B cell (primary cell): Measurements from ENCODE around the gene CMIP. TPM values are rescaled to one million over a fixed set of nuclear protein-coding genes. Genes with fewer than 3 reads are reported as not detected.

Experiments used
- ATAC-seq: fragments of 200-7000 bp; cut with Tn5 transposase; one replicate; pipeline ENCODE4 v1.10.0; 2021; ENCODE audit warnings: low read depth, mild to moderate bottlenecking, moderate number of reproducible peaks, moderate library complexity
- CTCF ChIA-PET: fragments of 350-600 bp; sonication (Branson Sonifier 250); formaldehyde crosslinking; loops from one replicate; lab custom pipeline; 2021; ENCODE audit warnings: antibody characterized with exemption, inconsistent platforms; lab: Charles Lee
- POLR2A ChIA-PET: fragments of 350-600 bp; sonication (Branson Sonifier 250); formaldehyde crosslinking; loops from one replicate; lab custom pipeline; 2021; ENCODE audit warnings: antibody characterized with exemption; lab: Charles Lee
- DNase-seq: peaks from one replicate; pipeline ENCODE4 v3.0.0; 2013
- H2AFZ ChIP-seq: 2 replicates; pipeline ENCODE4 v1.6.1; 2012; ENCODE audit warnings: mild to moderate bottlenecking, low read depth, low read length; ENCODE audit not compliant: insufficient read depth, poor library complexity, severe bottlenecking
- H3K27ac ChIP-seq, 2 donors: 1 replicate in 1 of 2; 2 replicates in 1 of 2; pipeline ENCODE4 v1.5.1; 2012 to 2013; ENCODE audit warnings: low read length in 2 of 2, mild to moderate bottlenecking in 2 of 2, moderate library complexity in 1 of 2
- H3K27me3 ChIP-seq, 4 experiments: fragments of 200-600 bp in 1 of 4; sonication (generic) in 1 of 4; replicated peaks in 1 of 4; 1 replicate in 2 of 4; 2 replicates in 2 of 4; pipeline versions ENCODE4 v1.6.1 to v1.7.0; 2013 to 2016; ENCODE audit warnings: low read length in 3 of 4, mild to moderate bottlenecking in 2 of 4, mixed read lengths in 1 of 4, moderate library complexity in 1 of 4; ENCODE audit not compliant: insufficient read depth in 4 of 4, control insufficient read depth in 3 of 4; ENCODE audit errors: control extremely low read depth in 1 of 4
- H3K36me3 ChIP-seq, 2 experiments: replicated peaks in 1 of 2; 1 replicate in 1 of 2; 2 replicates in 1 of 2; pipeline versions ENCODE4 v1.6.1 to v1.7.1; 2013; ENCODE audit warnings: low read length in 1 of 2; ENCODE audit not compliant: insufficient read depth in 2 of 2, control insufficient read depth in 1 of 2; ENCODE audit errors: control extremely low read depth in 1 of 2, extremely low read depth in 1 of 2
- H3K4me1 ChIP-seq, 2 donors: fragments of 200-600 bp in 1 of 2; sonication (generic) in 1 of 2; 1 replicate in 1 of 2; 2 replicates in 1 of 2; pipeline versions ENCODE4 v1.5.1 to v1.6.1; 2013 to 2017; ENCODE audit warnings: low read length in 2 of 2; ENCODE audit not compliant: control insufficient read depth in 2 of 2, insufficient read depth in 2 of 2
- H3K4me2 ChIP-seq: replicated peaks from 2 replicates; pipeline ENCODE3; 2012; ENCODE audit warnings: mild to moderate bottlenecking, low read depth, low read length; ENCODE audit not compliant: poor library complexity, severe bottlenecking
- H3K4me3 ChIP-seq, 5 experiments: fragments of 200-600 bp in 1 of 5; sonication (generic) in 1 of 5; 1 replicate in 3 of 5; 2 replicates in 2 of 5; pipeline versions ENCODE4 v1.5.1 to v1.7.0; 2011 to 2016; ENCODE audit warnings: low read length in 4 of 5, mild to moderate bottlenecking in 4 of 5, low read depth in 2 of 5, control low read depth in 1 of 5, moderate library complexity in 1 of 5; ENCODE audit not compliant: insufficient read depth in 1 of 5; ENCODE audit errors: control extremely low read depth in 1 of 5, extremely low read depth in 1 of 5
- H3K79me2 ChIP-seq: fragments of 200-600 bp; sonication (generic); one replicate; pipeline ENCODE4 v1.6.0; 2016; ENCODE audit warnings: low read length; ENCODE audit not compliant: control insufficient read depth, insufficient read depth
- H3K9ac ChIP-seq: fragments of 200-600 bp; sonication (generic); 2 replicates; pipeline ENCODE4 v1.6.1; 2017; ENCODE audit warnings: mild to moderate bottlenecking, low read length, moderate library complexity
- H3K9me3 ChIP-seq, 3 donors: one replicate each; pipeline versions ENCODE4 v1.6.1 to v1.7.1; 2013; ENCODE audit warnings: low read length in 2 of 3; ENCODE audit not compliant: control insufficient read depth in 2 of 3, insufficient read depth in 1 of 3; ENCODE audit errors: control extremely low read depth in 1 of 3
- H4K20me1 ChIP-seq: 2 replicates; pipeline ENCODE4 v1.6.0; 2012; ENCODE audit warnings: mild to moderate bottlenecking, low read length; ENCODE audit not compliant: insufficient read depth, control insufficient read depth, poor library complexity, severe bottlenecking
- H3K27ac Mint-ChIP-seq: one replicate; pipeline ENCODE4 v1.8.0; 2021; ENCODE audit warnings: mixed read lengths
- H3K27me3 Mint-ChIP-seq: one replicate; pipeline ENCODE4 v1.8.0; 2021; ENCODE audit warnings: mixed read lengths
- H3K4me1 Mint-ChIP-seq: one replicate; pipeline ENCODE4 v1.8.0; 2021; ENCODE audit warnings: mixed read lengths
- H3K4me3 Mint-ChIP-seq: one replicate; pipeline ENCODE4 v1.8.0; 2021; ENCODE audit warnings: mixed read lengths
- H3K9me3 Mint-ChIP-seq: one replicate; pipeline ENCODE4 v1.8.0; 2022; ENCODE audit warnings: mixed read lengths; ENCODE audit not compliant: insufficient read depth
- CTCF ChIP-seq: fragments of 200-600 bp; IDR thresholded peaks from one replicate; pipeline ENCODE4 v1.8.0; 2022; ENCODE audit warnings: antibody characterized with exemption, mild to moderate bottlenecking
- EZH2 ChIP-seq: IDR thresholded peaks from 2 replicates; pipeline ENCODE4 v1.6.1; 2012; ENCODE audit warnings: borderline replicate concordance, low read depth, mild to moderate bottlenecking, moderate library complexity, low read length; ENCODE audit not compliant: insufficient read depth, poor library complexity, severe bottlenecking
- WGBS: methylation state at CpG from one replicate; pipeline ENCODE4 v1.1.5; 2013; ENCODE audit warnings: missing lambda C conversion rate; ENCODE audit not compliant: insufficient coverage; 5-methylcytosine and 5-hydroxymethylcytosine counted together
- intact Hi-C: fragments of 100-400 bp; cut with micrococcal nuclease; formaldehyde crosslinking; loops from one replicate; pipeline ENCODE4 v1.10.0; 2022
- polyA plus RNA-seq: library from polyadenylated mRNA; depleted of rRNA; stranded (reverse); fragments of >200 nt; gene quantifications from 2 replicates; pipeline ENCODE4 v1.2.3, GENCODE V29; 2012
- total RNA-seq, 2 donors: library from RNA; stranded (reverse); fragments of 120-200 nt in 1 of 2; gene quantifications; 1 replicate in 1 of 2; 2 replicates in 1 of 2; pipeline versions ENCODE4 v1.2.3 to v1.2.4, GENCODE V29; 2013 to 2022

CMIP gene
- total and polyA plus RNA-seq, 2 donors (not counting 1 experiment from before 2014, with no cell fraction given), result 27.1 to 155 TPM

GRCh38 chr16:81483970-81484595 lies 39.5 kb downstream of the CMIP start:
- TF ChIP-seq EZH2, result no peak
- TF ChIP-seq CTCF, result no peak

More at GRCh38 chr16:81483970-81484595, 39.5 kb downstream of the CMIP start:
- Mint-ChIP-seq H3K4me1 (peaks cover 69% of the 10 kb centered on the region), H3K27ac (peak overlapping the region; percentile 65), H3K9me3 (no peaks in the 10 kb centered on the region), H3K27me3 (no peaks in the 10 kb centered on the region), H3K4me3 (no peak overlapping the region)
- no peak for ATAC-seq
- ChIA-PET CTCF (interaction anchor here (1.4 to 6.5 kb wide), 3 partner anchors 10 to 80 kb away, joined by 5 to 49 read pairs (median 7); no protein-coding TSS in a partner anchor), POLR2A (interaction anchor here (1.1 to 1.5 kb wide), 2 partner anchors 14 to 15 kb away, joined by 3 to 4 read pairs; no protein-coding TSS in a partner anchor)
- H3K79me2 ChIP-seq, result peaks cover 98% of the 10 kb centered on the region
- intact Hi-C loops, result loop anchor here (10.0 kb wide), 1 partner anchor 681 kb away; no protein-coding TSS in a partner anchor
- H3K4me2 ChIP-seq, result no peak overlapping the region
- no peak overlapping the region for H2AFZ ChIP-seq
- H3K4me3 ChIP-seq, result no peak overlapping the region
- peak overlapping the region in 1 of 2 donors; percentile 92 for H3K27ac ChIP-seq
- 97% methylated on average over 14 of the region's 22 CpGs for WGBS
- peaks cover 49 to 52% of the 10 kb centered on the region in 2 donors for H3K4me1 ChIP-seq
- DNase-seq, result no peak
- H3K9me3 ChIP-seq, result peaks cover 0 to 9% (median 0%) of the 10 kb centered on the region in 3 donors
- peaks cover 18% of the 10 kb centered on the region for H4K20me1 ChIP-seq
- H3K27me3 ChIP-seq, result no peaks in the 10 kb centered on the region
- peaks cover 0 to 6% of the 10 kb centered on the region in 2 experiments for H3K36me3 ChIP-seq
- H3K9ac ChIP-seq, result no peak overlapping the region
